ENCODE data around the gene KIRREL3.

Gene KIRREL3

GRCh38 chr11:126997196-126997595, 3.4 kb downstream of the KIRREL3 start:
- DNase-seq (ENCODE audit: low read depth): no peak

- DNase-seq (ENCODE audit: low read depth): no peak
These were observed 4.3 kb downstream of the KIRREL3 start for GRCh38 chr11:126996036-126996804.

- DNase-seq (ENCODE audit: low read depth): no peak
These were observed 7.0 kb downstream of the KIRREL3 start for GRCh38 chr11:126993599-126993998.

- DNase-seq (ENCODE audit: low read depth): peak; percentile 62
These were observed 7.8 kb downstream of the KIRREL3 start for GRCh38 chr11:126992804-126993111.

DNA sequence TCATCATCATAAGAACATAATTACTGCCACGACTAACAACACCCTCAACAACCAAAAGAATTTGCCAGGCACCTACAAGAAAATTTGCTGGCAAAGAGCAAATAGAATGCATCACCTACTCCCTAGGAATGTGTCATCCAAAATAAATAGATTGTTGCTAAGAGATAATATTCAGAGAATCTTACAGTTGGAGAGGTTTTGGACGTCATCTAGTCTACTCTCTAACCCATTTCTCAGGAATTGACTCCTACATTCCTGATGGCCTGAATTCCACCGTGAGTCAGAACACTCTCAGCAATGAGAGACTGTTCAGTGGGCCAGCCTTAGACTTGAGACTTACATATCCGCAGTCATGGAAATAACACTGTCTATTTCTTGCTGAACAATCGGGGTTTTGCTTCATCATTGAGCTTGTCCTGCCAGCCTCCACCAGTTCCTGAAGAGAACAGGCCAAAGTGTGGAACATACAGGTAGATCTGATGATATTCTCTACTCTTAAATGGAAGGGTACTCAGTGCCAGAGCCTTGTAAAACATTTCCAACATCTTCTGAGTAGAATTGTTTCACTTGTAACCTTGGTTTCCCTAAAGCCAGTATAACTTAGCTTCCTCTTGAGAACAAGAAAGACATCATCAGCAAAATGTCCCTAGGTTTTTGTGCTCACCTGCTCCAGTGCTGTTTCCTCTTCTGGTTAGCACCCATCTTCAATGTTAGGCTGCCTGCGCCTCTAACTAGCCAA, 8.3 kb downstream of the KIRREL3 start:
- DNase-seq (ENCODE audit: low read depth): peak; percentile 67

DNA sequence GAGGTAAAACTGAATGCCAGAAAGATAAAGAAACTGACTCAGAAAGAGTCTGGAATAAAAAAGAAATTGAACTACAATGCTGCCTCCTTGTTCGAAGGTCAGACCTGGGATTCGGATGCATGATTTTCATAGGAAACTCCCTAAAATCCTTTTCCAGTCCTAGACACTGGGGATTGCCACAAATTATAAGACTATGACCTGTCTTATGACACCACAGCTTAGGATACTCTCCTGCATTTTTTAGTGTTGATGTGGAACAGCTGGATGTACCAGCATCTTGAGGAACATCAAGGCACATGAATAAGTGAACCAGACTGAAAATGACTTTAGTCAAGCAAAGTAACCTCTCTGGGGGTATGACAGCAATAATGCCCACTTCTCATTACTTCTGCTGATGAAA, 9.0 kb downstream of the KIRREL3 start:
- no peak for DNase-seq (ENCODE audit: low read depth)

- DNase-seq (ENCODE audit: low read depth): no peak
These were observed 9.7 kb downstream of the KIRREL3 start for GRCh38 chr11:126990716-126991480.

DNA sequence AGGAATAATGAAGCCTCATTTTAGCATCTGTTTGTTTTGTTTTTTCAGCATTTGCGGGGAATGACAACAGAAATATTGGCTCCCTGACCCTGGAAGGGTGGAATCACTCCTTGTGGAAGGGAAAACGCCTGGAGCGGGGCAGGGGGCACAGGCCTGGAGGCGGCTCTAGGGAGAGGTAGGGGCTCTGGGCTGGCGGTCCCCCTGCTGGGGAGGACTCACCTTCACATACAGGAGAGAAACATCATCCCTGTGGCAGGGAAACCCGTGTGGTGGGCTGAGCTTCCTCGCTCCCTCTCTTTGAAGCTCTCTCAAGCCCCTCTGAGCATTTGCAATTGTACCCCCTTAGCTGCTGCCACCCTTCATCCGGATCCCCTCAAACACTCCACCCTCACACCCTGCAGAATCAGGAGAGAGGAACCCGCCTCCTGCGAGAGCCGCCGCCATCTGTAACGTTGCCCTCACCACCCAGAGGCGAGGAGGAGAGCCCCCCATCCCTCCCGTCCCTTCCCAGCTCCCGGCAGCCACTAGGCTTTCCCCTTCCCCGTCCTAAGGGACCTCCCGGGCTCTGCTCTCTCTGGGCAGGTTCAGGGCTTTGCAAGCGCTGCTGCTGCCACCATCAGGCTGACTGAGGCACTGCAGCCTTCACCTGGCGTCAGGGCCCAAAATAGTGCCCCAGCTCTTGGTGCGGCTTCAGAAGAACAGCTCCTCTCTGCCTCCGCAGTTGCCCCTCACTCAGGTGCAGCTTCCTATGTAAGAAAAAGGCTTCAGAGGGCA, 10.4 kb downstream of the KIRREL3 start:
- DNase-seq (ENCODE audit: low read depth): no peak

GRCh38 chr11:126988655-126989054, 11.9 kb downstream of the KIRREL3 start:
- no peak for DNase-seq (ENCODE audit: low read depth)

DNA sequence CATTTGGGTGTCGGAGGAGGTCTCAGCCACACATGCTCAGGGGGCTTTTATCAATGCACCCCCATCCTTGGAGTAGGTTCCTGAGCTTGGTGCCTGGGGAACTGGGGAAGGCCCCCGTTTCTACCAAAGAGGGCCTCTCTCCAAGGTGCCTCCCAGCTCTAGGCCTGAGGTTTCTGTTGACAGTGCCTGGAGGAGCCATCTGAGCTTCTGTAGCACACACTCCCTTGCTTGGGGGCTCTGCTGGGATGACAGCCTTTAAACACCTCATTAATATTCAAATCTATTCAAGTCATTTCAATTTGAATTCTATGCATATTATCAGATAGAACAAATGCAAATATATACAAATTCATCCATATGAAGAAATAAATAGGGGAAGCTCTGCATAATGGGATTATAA, 18.9 kb downstream of the KIRREL3 start:
- DNase-seq (ENCODE audit: low read depth): no peak

GRCh38 chr11:126978911-126979310, 21.7 kb downstream of the KIRREL3 start:
- DNase-seq (ENCODE audit: low read depth): no peak

DNA sequence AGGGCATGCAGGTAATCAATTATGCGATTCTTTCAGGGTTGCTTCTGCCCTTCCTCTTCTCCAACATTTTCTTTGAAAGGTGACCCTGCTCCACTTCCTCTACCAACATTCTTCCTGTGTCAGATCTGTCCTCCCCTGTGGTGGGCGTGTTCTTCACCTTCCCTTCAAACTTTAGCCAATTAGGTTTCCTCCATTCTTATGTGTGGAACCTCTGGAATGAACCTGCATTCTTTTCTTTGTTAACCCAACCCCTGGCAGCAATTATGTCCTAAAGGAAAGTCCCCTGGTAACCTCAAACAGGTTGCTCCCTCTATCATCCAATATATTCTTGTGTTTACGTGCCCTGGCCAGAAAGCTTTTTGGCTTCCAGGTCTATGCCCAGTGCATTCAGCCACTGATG, 22.4 kb downstream of the KIRREL3 start:
- no peak for DNase-seq (ENCODE audit: low read depth)

DNA sequence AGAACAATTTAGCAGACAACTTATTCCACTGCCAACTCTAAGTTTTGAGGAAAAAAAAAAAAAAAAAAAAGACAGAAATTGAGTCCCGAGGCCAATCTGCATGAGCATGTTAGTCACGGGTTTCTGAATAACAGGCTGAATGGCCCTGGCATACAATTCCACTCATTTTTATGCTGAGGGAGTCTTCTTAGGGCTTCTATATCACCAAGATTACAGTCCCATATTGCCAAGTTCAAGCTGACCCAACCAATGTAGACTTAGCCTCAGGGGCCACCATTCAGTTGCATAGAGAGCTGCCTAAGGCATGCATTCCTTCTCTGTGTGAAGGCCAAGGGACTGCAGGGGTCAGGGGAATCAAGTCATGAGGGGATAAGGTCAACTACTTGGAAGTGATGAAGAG, 27.5 kb downstream of the KIRREL3 start:
- no peak for DNase-seq (ENCODE audit: low read depth)

GRCh38 chr11:126971305-126971704, 29.3 kb downstream of the KIRREL3 start:
- DNase-seq (ENCODE audit: low read depth): no peak

DNA sequence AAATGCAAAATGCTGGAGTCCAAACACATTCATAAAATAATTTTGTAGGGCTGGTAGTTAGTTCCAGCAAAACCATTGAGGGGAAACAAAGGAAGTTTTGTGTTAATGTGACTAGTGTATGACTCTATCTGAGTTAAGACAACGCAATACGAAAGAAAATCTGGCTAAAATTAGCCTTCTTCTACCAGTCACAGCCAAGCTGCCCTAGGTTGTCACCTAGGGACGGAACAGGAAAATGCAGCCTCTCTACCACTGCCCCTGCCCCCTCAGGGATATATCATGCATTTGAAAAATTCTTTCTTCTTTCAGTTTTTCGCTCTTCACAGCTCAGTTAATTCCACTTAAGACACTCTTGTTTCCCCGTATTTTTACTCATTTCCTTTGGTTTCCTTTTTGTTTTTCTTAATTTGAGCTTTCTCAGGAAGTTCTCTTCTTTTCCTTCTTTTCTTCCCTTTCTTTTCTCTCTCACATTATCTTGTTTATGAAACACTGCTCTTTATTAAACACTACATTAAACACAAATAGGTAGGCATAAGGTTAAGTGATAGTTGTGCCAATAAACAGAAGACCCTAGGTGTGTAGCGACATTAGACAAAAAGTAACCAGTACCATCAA, 30.6 kb downstream of the KIRREL3 start:
- DNase-seq (ENCODE audit: low read depth): no peak

DNA sequence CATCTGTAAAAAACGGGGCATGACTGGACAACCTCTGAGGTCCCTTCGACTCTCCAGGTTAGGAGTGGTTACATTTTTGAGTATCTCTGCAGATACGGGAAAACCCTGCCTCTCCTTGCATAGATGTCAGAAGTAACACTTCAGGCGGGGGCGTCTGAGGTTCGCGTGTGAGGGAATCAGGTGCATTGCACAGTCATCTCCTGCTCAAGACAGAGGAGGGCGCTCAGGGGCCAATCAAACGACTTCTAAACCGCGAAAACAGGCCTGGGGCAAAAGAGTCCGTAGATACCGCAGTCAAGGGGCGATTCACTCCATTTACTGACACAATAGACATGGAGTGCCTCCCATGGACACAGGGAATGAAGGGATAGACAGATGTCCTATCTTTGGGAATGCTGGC, 31.7 kb downstream of the KIRREL3 start:
- no peak for DNase-seq (ENCODE audit: low read depth)

- DNase-seq (ENCODE audit: low read depth): no peak
These were observed 35.2 kb downstream of the KIRREL3 start for GRCh38 chr11:126965331-126965730.

GRCh38 chr11:126963603-126964363, 36.8 kb downstream of the KIRREL3 start:
- no peak for DNase-seq (ENCODE audit: low read depth)

DNA sequence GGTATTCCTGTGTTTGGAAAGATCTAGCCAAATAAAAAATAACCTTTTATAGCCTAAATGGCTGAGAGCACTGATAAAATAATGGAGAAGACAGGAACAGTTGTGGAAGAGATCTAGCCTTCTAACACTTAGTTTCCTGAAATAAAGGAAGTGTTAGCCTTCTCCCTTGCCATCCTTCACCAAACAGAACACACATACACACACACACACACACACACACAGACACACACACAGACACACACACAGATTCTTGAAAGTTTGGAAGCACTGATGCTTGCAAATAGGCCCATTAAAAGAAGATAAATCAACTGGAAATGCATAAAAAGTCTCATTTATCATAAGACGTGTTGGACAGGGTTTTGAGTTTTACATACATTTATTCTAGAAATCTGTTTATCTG, 37.5 kb downstream of the KIRREL3 start:
- no peak for DNase-seq (ENCODE audit: low read depth)

GRCh38 chr11:126959700-126960099, 40.9 kb downstream of the KIRREL3 start:
- DNase-seq (ENCODE audit: low read depth): no peak

DNA sequence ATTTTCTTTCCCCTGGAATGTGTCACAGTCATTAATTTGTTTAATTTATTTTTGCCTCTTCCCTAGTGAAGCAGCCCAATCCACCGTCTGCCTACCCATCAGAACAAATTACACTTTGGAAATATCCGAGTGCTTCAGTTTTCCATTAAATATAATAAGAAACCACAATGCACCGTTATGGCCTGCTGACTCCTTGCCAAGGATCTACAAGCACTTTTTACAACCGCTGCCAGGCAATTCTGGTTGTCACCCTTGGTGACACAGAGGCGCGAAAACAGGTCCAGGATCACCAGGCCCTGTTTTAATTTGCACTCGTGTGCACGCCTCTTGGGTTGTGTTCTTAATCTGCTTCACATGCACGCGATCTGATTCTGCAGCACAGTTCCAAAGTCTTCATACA, 43.9 kb downstream of the KIRREL3 start:
- no peak for DNase-seq (ENCODE audit: low read depth)

All from HS-27A (cell line).